GM08714 (cell line): ENCODE measurements around the gene FAM13A.

Experiments
- H3K4me3 ChIP-seq: fragments of 200-500 bp; sonication (Bioruptor generic); 2 replicates; pipeline ENCODE4 v1.5.1; 2014; ENCODE audit warnings: mild to moderate bottlenecking, low read length, inconsistent platforms
- ZNF274 ChIP-seq: IDR thresholded peaks from 2 replicates; pipeline ENCODE4 v1.6.1; 2012; ENCODE audit warnings: mild to moderate bottlenecking, low read depth, low read length

Gene FAM13A

GRCh38 chr4:88744609-88745008 is 312.4 kb downstream of the FAM13A start:
- no peak for TF ChIP-seq ZNF274
- H3K4me3 ChIP-seq: no peak overlapping the region

GRCh38 chr4:88743696-88744095 is 313.3 kb downstream of the FAM13A start:
- H3K4me3 ChIP-seq: no peak overlapping the region
- no peak for TF ChIP-seq ZNF274

- TF ChIP-seq ZNF274: no peak
- no peak overlapping the region for H3K4me3 ChIP-seq
Measured at GRCh38 chr4:88742561-88742960, 314.4 kb downstream of the FAM13A start.

GRCh38 chr4:88738180-88738579 is 318.8 kb downstream of the FAM13A start:
- TF ChIP-seq ZNF274: no peak
- H3K4me3 ChIP-seq: no peak overlapping the region

GRCh38 chr4:88737307-88737941 is 319.6 kb downstream of the FAM13A start:
- peak overlapping the region; percentile 9; the same call in 1 of the 2 replicates for H3K4me3 ChIP-seq
- no peak for TF ChIP-seq ZNF274

GRCh38 chr4:88736264-88736663 is 320.7 kb downstream of the FAM13A start:
- no peak for TF ChIP-seq ZNF274
- no peak overlapping the region for H3K4me3 ChIP-seq

- H3K4me3 ChIP-seq: no peak overlapping the region
- TF ChIP-seq ZNF274: no peak
Measured at GRCh38 chr4:88735564-88735963, 321.4 kb downstream of the FAM13A start.

GRCh38 chr4:88734403-88734949 is 322.5 kb downstream of the FAM13A start:
- no peak for TF ChIP-seq ZNF274

GRCh38 chr4:88732714-88733368 is 324.1 kb downstream of the FAM13A start:
- TF ChIP-seq ZNF274: no peak
- no peak overlapping the region for H3K4me3 ChIP-seq

More at GRCh38 chr4:88734403-88734949, 322.5 kb downstream of the FAM13A start:
- H3K4me3 ChIP-seq: no peak overlapping the region

GRCh38 chr4:88731381-88731780 is 325.6 kb downstream of the FAM13A start:
- TF ChIP-seq ZNF274: no peak
- H3K4me3 ChIP-seq: no peak overlapping the region

- no peak overlapping the region for H3K4me3 ChIP-seq
- TF ChIP-seq ZNF274: no peak
Measured at GRCh38 chr4:88730811-88731210, 326.2 kb downstream of the FAM13A start.

GRCh38 chr4:88729146-88729760 is 327.7 kb downstream of the FAM13A start:
- TF ChIP-seq ZNF274: no peak

GRCh38 chr4:88728146-88728545 is 328.8 kb downstream of the FAM13A start:
- H3K4me3 ChIP-seq: no peak overlapping the region
- TF ChIP-seq ZNF274: no peak

More at GRCh38 chr4:88729146-88729760, 327.7 kb downstream of the FAM13A start:
- H3K4me3 ChIP-seq: no peak overlapping the region

GRCh38 chr4:88725986-88726385 is 331.0 kb downstream of the FAM13A start:
- TF ChIP-seq ZNF274: no peak
- H3K4me3 ChIP-seq: no peak overlapping the region

GRCh38 chr4:88725143-88725542 is 331.8 kb downstream of the FAM13A start:
- no peak overlapping the region for H3K4me3 ChIP-seq
- no peak for TF ChIP-seq ZNF274
